Measurements from ENCODE around the gene CDH13. TPM values are rescaled to one million over a fixed set of nuclear protein-coding genes. Genes with fewer than 3 reads are reported as not detected.

Gene CDH13
- total and polyA plus RNA-seq, 2 of the 8 experiments (the other 6 are each of a cell fraction or from before 2014, with no cell fraction given) = 2.3 to 2.4 TPM

- no peak for TF ChIP-seq SAP30 (IDR thresholded peaks at IDR 0.05; ENCODE audit: insufficient read depth, insufficient replicate concordance, low read length)
- TF ChIP-seq CBX8 (IDR thresholded peaks at IDR 0.05; ENCODE audit: borderline replicate concordance, low read depth, low read length) = no peak
- TF ChIP-seq TBP (IDR thresholded peaks at IDR 0.05; ENCODE audit: low read depth, low read length) = no peak
- no peak for TF ChIP-seq RAD21 (IDR thresholded peaks at IDR 0.05 in 1 of 2, conservative IDR thresholded peaks at IDR 0.05 in 1 of 2; ENCODE audit: low read depth in 2 of 2, low read length in 2 of 2)
- no peak for TF ChIP-seq USF2 (IDR thresholded peaks at IDR 0.05; ENCODE audit: low read length)
- TF ChIP-seq CHD1 (IDR thresholded peaks at IDR 0.05; ENCODE audit: low read depth, low read length) = no peak
- TF ChIP-seq JUND (IDR thresholded peaks at IDR 0.05; ENCODE audit: low read length) = no peak
- no peak for TF ChIP-seq ATF2 (IDR thresholded peaks at IDR 0.05; ENCODE audit: low read length)
These were observed 394.3 kb downstream of the CDH13 start (continued) for GRCh38 chr16:83021045-83021444.
